Esophagus muscularis mucosa (tissue), 4 donors: ENCODE measurements around the gene ASB18. TPM values are rescaled to one million over a fixed set of nuclear protein-coding genes. Genes with fewer than 3 reads are reported as not detected.

Experiments
- DNase-seq: peaks from one replicate; pipeline ENCODE4 v3.0.0-alpha.2; 2017; ENCODE audit errors: extremely low spot score
- H3K27ac ChIP-seq, 4 donors: fragments of 200-600 bp; sonication (generic); replicated peaks in 1 of 4; 1 replicate in 3 of 4; 2 replicates in 1 of 4; pipeline ENCODE4 v1.5.1; 2016 to 2019; ENCODE audit warnings: mild to moderate bottlenecking in 1 of 4
- H3K27me3 ChIP-seq, 4 donors: fragments of 200-600 bp; sonication (generic); one replicate each; pipeline versions ENCODE4 v1.5.1 to v1.6.0; 2016 to 2019
- H3K36me3 ChIP-seq, 4 donors: fragments of 200-600 bp; sonication (generic); one replicate each; pipeline ENCODE4 v1.5.1; 2016 to 2019
- H3K4me1 ChIP-seq, 4 donors: fragments of 200-600 bp; sonication (generic); one replicate each; pipeline ENCODE4 v1.5.1; 2016 to 2019
- H3K4me3 ChIP-seq, 4 donors: fragments of 200-600 bp; sonication (generic); 1 replicate in 2 of 4; 2 replicates in 2 of 4; pipeline ENCODE4 v1.5.1; 2016 to 2019; ENCODE audit warnings: mild to moderate bottlenecking in 4 of 4, moderate library complexity in 1 of 4
- H3K9me3 ChIP-seq, 4 donors: fragments of 200-600 bp; sonication (generic); 1 replicate in 3 of 4; 2 replicates in 1 of 4; pipeline ENCODE4 v1.5.1; 2016 to 2019
- EP300 ChIP-seq: sonication (generic); formaldehyde crosslinking; IDR thresholded peaks from one replicate; pipeline ENCODE4 v1.6.1; 2017; ENCODE audit warnings: antibody characterized with exemption
- POLR2A ChIP-seq: fragments of 450-650 bp; IDR thresholded peaks from one replicate; pipeline ENCODE4 v1.6.1; 2017; ENCODE audit warnings: antibody characterized with exemption, moderate library complexity, mild to moderate bottlenecking, low read depth
- POLR2AphosphoS5 ChIP-seq, 2 donors: sonication (generic); formaldehyde crosslinking; IDR thresholded peaks; one replicate each; pipeline ENCODE4 v1.6.1; 2017; ENCODE audit warnings: antibody characterized with exemption in 2 of 2
- WGBS: methylation state at CpG from one replicate; pipeline ENCODE4 v1.1.5; 2018; 5-methylcytosine and 5-hydroxymethylcytosine counted together
- intact Hi-C: fragments of 100-400 bp; cut with DNase I; formaldehyde crosslinking; loops from one replicate; pipeline ENCODE4 v1.15.1; 2023
- total RNA-seq, 4 donors: library from RNA; depleted of rRNA; stranded (reverse); fragments of >200 nt; gene quantifications; one replicate each; pipeline versions ENCODE4 v1.1.0 to v1.2.1, GENCODE V29; 2016
- TF ChIP-seq, protein P1 (sequence below), 3 experiments: fragments of 200-600 bp in 2 of 3; fragments of 450-650 bp in 1 of 3; sonication (generic) in 2 of 3; IDR thresholded peaks; one replicate each; pipeline ENCODE4 v1.5.1; 2017 to 2019; ENCODE audit warnings: antibody characterized with exemption in 3 of 3, mild to moderate bottlenecking in 2 of 3, moderate library complexity in 1 of 3

Gene ASB18
- total RNA-seq, 4 donors from 2014 or later: not detected

DNA sequence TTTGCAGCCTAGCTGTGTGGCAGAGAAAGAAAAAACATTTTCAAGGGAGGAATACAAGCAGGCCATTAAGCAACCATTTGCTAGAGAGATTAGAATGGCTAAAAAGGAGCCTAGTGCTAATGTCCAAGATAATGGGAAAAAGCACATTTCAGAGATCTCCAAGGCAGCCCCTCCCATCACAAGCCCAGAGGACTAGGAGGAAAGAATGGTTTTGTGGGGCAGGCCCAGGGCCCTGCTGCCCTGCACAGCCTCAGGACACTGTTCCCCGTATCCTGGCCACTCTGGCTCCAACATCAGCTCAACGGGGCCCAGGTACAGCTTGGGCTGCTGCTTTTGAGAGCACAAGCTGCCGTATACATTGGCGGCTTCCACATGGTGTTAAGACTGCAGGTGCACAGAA, 79.5 kb downstream of the ASB18 start:
- Histone ChIP-seq H3K27ac (no peak overlapping the region), H3K4me1 (peaks cover 2 to 5% (median 3%) of the 10 kb centered on the region in 4 donors), H3K27me3 (peaks cover 7 to 56% (median 19%) of the 10 kb centered on the region in 4 donors), H3K4me3 (no peak overlapping the region), H3K36me3 (no peaks in the 10 kb centered on the region), H3K9me3 (peaks cover 0 to 4% (median 0%) of the 10 kb centered on the region in 4 donors)
- DNase-seq: no peak
- intact Hi-C loops: no loop called here
- TF ChIP-seq POLR2A: no peak
- no peak for TF ChIP-seq POLR2AphosphoS5 (IDR thresholded peaks at IDR 0.05)
- no peak for TF ChIP-seq EP300
- TF ChIP-seq, protein P1, sequence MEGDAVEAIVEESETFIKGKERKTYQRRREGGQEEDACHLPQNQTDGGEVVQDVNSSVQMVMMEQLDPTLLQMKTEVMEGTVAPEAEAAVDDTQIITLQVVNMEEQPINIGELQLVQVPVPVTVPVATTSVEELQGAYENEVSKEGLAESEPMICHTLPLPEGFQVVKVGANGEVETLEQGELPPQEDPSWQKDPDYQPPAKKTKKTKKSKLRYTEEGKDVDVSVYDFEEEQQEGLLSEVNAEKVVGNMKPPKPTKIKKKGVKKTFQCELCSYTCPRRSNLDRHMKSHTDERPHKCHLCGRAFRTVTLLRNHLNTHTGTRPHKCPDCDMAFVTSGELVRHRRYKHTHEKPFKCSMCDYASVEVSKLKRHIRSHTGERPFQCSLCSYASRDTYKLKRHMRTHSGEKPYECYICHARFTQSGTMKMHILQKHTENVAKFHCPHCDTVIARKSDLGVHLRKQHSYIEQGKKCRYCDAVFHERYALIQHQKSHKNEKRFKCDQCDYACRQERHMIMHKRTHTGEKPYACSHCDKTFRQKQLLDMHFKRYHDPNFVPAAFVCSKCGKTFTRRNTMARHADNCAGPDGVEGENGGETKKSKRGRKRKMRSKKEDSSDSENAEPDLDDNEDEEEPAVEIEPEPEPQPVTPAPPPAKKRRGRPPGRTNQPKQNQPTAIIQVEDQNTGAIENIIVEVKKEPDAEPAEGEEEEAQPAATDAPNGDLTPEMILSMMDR (IDR thresholded peaks at IDR 0.05): no peak
- 96% methylated on average over 4 of the region's 4 CpGs for WGBS

DNA sequence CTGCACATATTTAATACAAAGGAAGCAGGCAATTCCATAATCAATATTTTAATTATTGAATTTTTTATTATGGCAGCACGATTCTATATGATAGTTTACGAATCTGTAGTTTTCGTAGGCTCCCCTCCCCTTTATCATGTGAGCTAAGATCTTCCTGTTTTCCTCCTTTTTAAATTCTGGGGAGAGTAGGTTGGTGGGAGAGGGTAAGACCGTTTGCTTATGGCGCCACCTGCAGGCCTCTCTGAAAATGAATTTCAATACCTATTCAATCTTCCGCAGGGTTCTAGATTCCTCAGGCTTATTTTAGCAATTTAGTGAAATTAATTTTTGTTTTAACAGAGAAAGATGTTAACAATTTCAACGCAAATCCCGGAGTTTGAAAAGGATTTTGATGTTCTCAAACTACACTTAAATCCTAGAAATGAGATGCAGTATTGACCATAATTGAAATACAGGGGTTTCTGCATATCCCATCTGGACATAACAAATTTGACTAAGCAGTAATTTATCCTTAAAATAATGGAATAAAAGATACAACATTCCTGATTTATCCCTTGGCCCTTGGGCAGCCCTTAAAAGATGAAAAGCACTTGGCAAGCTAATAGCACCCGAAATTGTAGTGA, 83.3 kb downstream of the ASB18 start:
- intact Hi-C loops: loop anchor here (2.0 kb wide), 1 partner anchor 414 kb away; no protein-coding TSS in a partner anchor

DNA sequence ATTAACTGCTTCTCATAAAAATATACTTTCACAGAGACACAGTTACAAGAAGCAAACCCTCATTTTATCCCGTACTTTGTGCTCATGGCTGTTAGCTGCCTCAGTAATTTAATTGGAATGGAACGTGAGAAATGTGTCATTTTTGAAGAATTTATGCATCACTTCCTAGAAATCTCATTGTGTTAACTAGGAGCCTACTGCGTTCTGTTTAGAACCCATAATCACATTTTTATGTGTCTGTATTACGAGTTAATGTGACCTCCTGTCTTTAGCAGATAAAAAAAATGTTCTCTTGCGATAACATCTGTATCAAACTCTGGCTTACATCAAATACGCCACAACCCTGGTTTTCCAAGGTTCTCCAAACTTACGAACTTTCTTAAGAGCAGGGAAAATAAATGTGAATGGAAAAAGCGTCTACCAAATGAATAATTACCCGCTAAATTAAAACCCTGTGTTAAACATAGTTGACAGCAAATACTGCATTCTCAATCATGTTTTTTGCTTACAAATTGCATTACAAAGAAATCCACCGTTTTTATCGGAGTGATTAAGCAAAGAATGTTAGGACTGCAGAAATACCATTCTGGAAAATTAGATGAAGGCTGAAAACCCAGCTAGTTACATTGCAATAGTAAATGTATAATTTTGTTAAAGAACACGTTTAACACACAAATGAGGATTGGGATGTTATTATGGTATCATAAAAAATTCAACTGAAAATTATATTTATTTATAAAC, 84.0 kb downstream of the ASB18 start:
- peaks cover 0 to 4% (median 0%) of the 10 kb centered on the region in 4 donors for H3K9me3 ChIP-seq
- no peak for DNase-seq
- intact Hi-C loops: loop anchor here (2.0 kb wide), 1 partner anchor 413 kb away; no protein-coding TSS in a partner anchor
- TF ChIP-seq EP300 (no peak), POLR2A (no peak), POLR2AphosphoS5 (IDR thresholded peaks at IDR 0.05) (no peak)
- TF ChIP-seq, protein P1 (IDR thresholded peaks at IDR 0.05): no peak
- H3K36me3 ChIP-seq: no peaks in the 10 kb centered on the region
- no peak overlapping the region for H3K27ac ChIP-seq
- peaks cover 18 to 28% (median 27%) of the 10 kb centered on the region in 4 donors for H3K4me1 ChIP-seq
- WGBS: 26% methylated on average over 12 of the region's 12 CpGs
- peaks cover 7 to 83% (median 58%) of the 10 kb centered on the region in 4 donors for H3K27me3 ChIP-seq
- no peak overlapping the region for H3K4me3 ChIP-seq

More for the DNA sequence above, 83.3 kb downstream of the ASB18 start:
- Histone ChIP-seq H3K4me1 (peaks cover 18 to 28% (median 27%) of the 10 kb centered on the region in 4 donors), H3K27me3 (peaks cover 7 to 81% (median 53%) of the 10 kb centered on the region in 4 donors), H3K4me3 (no peak overlapping the region), H3K27ac (no peak overlapping the region), H3K36me3 (no peaks in the 10 kb centered on the region), H3K9me3 (peaks cover 0 to 4% (median 0%) of the 10 kb centered on the region in 4 donors)
- DNase-seq: no peak
- TF ChIP-seq, protein P1 (IDR thresholded peaks at IDR 0.05): peak; percentile 55 to 67 (median 61)
- TF ChIP-seq EP300: no peak
- 26% methylated on average over 9 of the region's 9 CpGs for WGBS

GRCh38 chr2:236179236-236180075, 84.8 kb downstream of the ASB18 start:
- peaks cover 7 to 84% (median 65%) of the 10 kb centered on the region in 4 donors for H3K27me3 ChIP-seq
- no peaks in the 10 kb centered on the region for H3K9me3 ChIP-seq
- H3K4me1 ChIP-seq: peaks cover 18 to 28% (median 27%) of the 10 kb centered on the region in 4 donors
- no peak for DNase-seq
- TF ChIP-seq POLR2A (no peak), EP300 (no peak), POLR2AphosphoS5 (IDR thresholded peaks at IDR 0.05) (no peak)
- TF ChIP-seq, protein P1 (IDR thresholded peaks at IDR 0.05): no peak
- intact Hi-C loops: loop anchor here (2.0 to 5.0 kb wide), 2 partner anchors 397 to 413 kb away; no protein-coding TSS in a partner anchor
- H3K27ac ChIP-seq: no peak overlapping the region
- 7% methylated on average over 33 of the region's 59 CpGs for whole genome bisulfite sequencing
- H3K4me3 ChIP-seq: no peak overlapping the region
- no peaks in the 10 kb centered on the region for H3K36me3 ChIP-seq
